Effector memory CD4-positive, alpha-beta T cell (primary cell): ENCODE results near the gene ZNF486.
"Not testable (repeated sequence)": the region's sequence is repeated elsewhere in the genome, so short reads cannot be mapped to it uniquely, and the experiment has no call there.

Source experiments
- DNase-seq, 3 donors: peaks; one replicate each; pipeline ENCODE4 v3.0.0-alpha.2; 2020
- H3K27ac ChIP-seq: 2 replicates; pipeline ENCODE4 v1.7.0; 2013; ENCODE audit warnings: mild to moderate bottlenecking, low read length, moderate library complexity; ENCODE audit not compliant: insufficient read depth, poor library complexity, severe bottlenecking
- H3K27me3 ChIP-seq: replicated peaks from 2 replicates; pipeline ENCODE4 v1.7.0; 2013; ENCODE audit warnings: mild to moderate bottlenecking, low read length; ENCODE audit not compliant: insufficient read depth, control insufficient read depth, poor library complexity, severe bottlenecking
- H3K36me3 ChIP-seq: 2 replicates; pipeline ENCODE4 v1.7.0; 2013; ENCODE audit warnings: mild to moderate bottlenecking, low read length, moderate library complexity; ENCODE audit not compliant: control insufficient read depth, insufficient read depth
- H3K4me1 ChIP-seq: 2 replicates; pipeline ENCODE4 v1.7.0; 2013; ENCODE audit warnings: low read length, mild to moderate bottlenecking; ENCODE audit not compliant: control insufficient read depth, insufficient read depth, poor library complexity, severe bottlenecking
- H3K4me3 ChIP-seq: 2 replicates; pipeline ENCODE4 v1.7.0; 2013; ENCODE audit warnings: low read length, low read depth, mild to moderate bottlenecking; ENCODE audit not compliant: insufficient read depth, poor library complexity, severe bottlenecking
- H3K9me3 ChIP-seq: 2 replicates; pipeline ENCODE4 v1.7.0; 2013; ENCODE audit warnings: mild to moderate bottlenecking, low read length, moderate library complexity; ENCODE audit not compliant: control insufficient read depth

The ZNF486 gene

GRCh38 chr19:20214366-20214765 lies 47.4 kb downstream of the ZNF486 start:
- not testable (repeated sequence) for H3K4me3 ChIP-seq, H3K4me1 ChIP-seq, H3K36me3 ChIP-seq, DNase-seq, H3K9me3 ChIP-seq, H3K27me3 ChIP-seq, H3K27ac ChIP-seq

GRCh38 chr19:20221605-20222004 lies 54.6 kb downstream of the ZNF486 start:
- H3K4me1 ChIP-seq, H3K9me3 ChIP-seq, H3K4me3 ChIP-seq, H3K27me3 ChIP-seq, H3K36me3 ChIP-seq, DNase-seq, H3K27ac ChIP-seq: not testable (repeated sequence)

- Histone ChIP-seq H3K9me3 (no peaks in the 10 kb centered on the region), H3K27me3 (no peaks in the 10 kb centered on the region), H3K27ac (no peak overlapping the region), H3K36me3 (no peaks in the 10 kb centered on the region), H3K4me1 (no peaks in the 10 kb centered on the region), H3K4me3 (no peak overlapping the region)
- no peak for DNase-seq
Observed at GRCh38 chr19:20233105-20233504, 66.1 kb downstream of the ZNF486 start.

DNA sequence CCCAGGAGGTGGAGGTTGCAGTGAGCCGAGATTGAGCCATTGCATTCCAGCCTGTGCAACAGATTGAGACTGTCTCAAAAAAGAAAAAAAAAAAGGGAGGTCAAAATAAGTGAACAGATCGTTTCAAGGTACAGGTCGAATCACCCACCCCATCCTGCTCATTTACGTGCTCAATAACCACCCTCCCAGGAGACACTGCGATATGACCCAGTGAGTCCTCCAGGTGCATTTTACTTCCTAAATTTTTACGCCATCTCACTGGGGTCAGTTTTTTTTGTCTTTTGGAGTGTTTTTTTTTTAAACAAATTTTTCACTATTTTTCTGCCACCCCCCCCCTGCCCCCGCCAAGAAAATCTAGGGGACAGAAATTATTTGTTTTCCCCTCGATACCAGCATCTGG lies 68.1 kb downstream of the ZNF486 start:
- no peak overlapping the region for H3K27ac ChIP-seq
- H3K4me3 ChIP-seq: no peak overlapping the region
- H3K4me1 ChIP-seq: no peaks in the 10 kb centered on the region
- H3K27me3 ChIP-seq: no peaks in the 10 kb centered on the region
- DNase-seq: no peak
- H3K36me3 ChIP-seq: no peaks in the 10 kb centered on the region
- no peaks in the 10 kb centered on the region for H3K9me3 ChIP-seq

- Histone ChIP-seq H3K4me1 (no peaks in the 10 kb centered on the region), H3K36me3 (no peaks in the 10 kb centered on the region), H3K27me3 (no peaks in the 10 kb centered on the region), H3K27ac (peak overlapping the region; percentile 49), H3K9me3 (no peaks in the 10 kb centered on the region), H3K4me3 (peak overlapping the region; percentile 77)
- peak; percentile 65 to 82 (median 80) for DNase-seq
Observed at GRCh38 chr19:20237773-20238623, 71.0 kb downstream of the ZNF486 start.

GRCh38 chr19:20243629-20244028 lies 76.6 kb downstream of the ZNF486 start:
- no peak for DNase-seq
- Histone ChIP-seq H3K9me3 (no peaks in the 10 kb centered on the region), H3K4me3 (no peak overlapping the region), H3K36me3 (no peaks in the 10 kb centered on the region), H3K4me1 (no peaks in the 10 kb centered on the region), H3K27me3 (no peaks in the 10 kb centered on the region), H3K27ac (no peak overlapping the region)

DNA sequence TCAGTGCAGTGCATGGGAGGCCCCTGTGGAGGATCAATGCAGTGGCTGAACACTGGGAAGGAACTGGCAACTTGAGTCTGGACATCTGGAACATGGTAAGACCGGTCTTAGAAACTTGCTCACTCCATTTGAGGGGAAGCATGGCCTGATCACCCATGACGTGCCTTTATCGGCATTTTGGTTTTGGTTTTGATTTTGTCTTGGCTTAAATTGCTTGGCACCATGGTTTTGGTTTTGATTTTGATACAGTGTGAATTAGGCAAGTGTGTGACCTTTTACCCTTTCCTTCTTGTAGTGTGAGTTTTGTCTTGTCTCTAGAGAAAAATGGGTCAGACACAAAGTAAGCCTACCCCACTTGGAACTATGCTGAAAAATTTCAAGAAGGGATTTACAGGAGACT lies 77.3 kb downstream of the ZNF486 start:
- Histone ChIP-seq H3K4me1 (no peaks in the 10 kb centered on the region), H3K36me3 (no peaks in the 10 kb centered on the region), H3K9me3 (no peaks in the 10 kb centered on the region), H3K27me3 (no peaks in the 10 kb centered on the region), H3K27ac (no peak overlapping the region), H3K4me3 (no peak overlapping the region)
- no peak for DNase-seq

DNA sequence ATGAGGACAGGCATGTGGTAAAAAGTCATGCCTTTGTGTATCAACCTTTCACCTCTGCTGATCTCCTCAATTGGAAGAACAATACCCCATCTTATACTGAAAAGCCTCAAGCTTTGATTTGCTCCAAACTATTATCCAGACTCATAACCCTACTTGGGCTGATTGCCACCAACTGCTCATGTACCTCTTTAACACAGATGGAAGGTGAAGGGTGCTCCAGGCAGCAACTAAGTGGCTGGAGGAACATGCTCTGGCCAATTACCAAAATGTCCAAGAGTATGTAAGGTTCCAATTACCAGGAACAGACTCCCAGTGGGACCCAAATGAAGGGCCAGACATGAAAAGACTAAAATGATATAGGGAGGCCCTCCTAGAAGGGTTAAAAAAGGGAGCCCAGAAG lies 78.3 kb downstream of the ZNF486 start:
- H3K27me3 ChIP-seq: no peaks in the 10 kb centered on the region
- no peak for DNase-seq
- no peaks in the 10 kb centered on the region for H3K4me1 ChIP-seq
- no peaks in the 10 kb centered on the region for H3K36me3 ChIP-seq
- H3K27ac ChIP-seq: no peak overlapping the region
- H3K4me3 ChIP-seq: no peak overlapping the region
- H3K9me3 ChIP-seq: no peaks in the 10 kb centered on the region

DNA sequence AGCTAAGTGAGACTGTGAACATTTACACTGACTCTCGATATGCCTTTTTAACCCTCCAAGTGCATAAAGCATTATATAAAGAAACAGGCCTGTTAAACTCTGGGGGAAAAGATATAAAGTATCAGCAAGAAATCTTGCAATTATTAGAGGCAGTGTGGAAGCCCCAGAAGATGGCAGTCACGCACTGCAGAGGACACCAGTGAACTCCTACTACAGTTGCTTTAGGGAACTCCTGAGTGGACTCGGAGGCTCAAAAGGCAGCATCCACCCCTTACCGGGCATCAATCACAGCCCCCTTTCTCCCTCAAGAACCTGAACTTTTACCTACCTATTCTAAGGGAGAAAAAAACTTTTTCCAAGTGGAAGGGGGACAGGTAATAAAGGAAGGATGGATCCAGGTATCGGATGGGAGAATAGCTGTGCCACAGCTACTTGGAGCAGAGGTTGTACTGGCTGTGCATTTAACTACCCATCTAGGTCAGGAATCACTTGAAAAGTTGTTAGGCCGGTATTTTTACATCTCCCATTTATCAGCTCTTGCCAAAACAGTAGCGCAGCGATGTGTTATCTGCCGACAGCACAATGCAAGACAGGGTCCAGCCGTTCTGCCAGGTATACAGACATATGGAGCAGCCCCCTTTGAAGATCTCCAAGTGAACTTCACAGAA lies 80.1 kb downstream of the ZNF486 start:
- Histone ChIP-seq H3K27ac (no peak overlapping the region), H3K36me3 (no peaks in the 10 kb centered on the region), H3K27me3 (no peaks in the 10 kb centered on the region), H3K4me1 (no peaks in the 10 kb centered on the region), H3K9me3 (no peaks in the 10 kb centered on the region), H3K4me3 (no peak overlapping the region)
- no peak for DNase-seq

DNA sequence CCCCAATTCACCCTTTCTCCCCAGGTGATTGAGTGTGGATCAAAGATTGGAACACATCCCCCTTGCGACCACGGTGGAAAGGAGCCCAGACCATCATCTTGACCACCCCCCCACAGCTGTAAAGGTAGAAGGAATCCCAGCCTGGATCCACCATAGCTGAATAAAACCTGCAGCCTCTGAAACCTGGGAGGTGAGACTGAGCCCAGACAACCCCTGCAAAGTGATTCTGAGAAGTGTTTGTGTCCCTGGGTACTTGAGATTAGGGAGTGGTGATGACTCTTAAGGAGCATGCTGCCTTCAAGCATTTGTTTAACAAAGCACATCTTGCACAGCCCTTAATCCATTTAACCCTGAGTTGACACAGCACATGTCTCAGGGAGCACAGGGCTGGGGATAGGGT lies 81.2 kb downstream of the ZNF486 start:
- H3K36me3 ChIP-seq, H3K9me3 ChIP-seq, H3K4me3 ChIP-seq, H3K27me3 ChIP-seq, H3K27ac ChIP-seq, H3K4me1 ChIP-seq, DNase-seq: not testable (repeated sequence)
